ENCODE measurements around the gene CCDC87. TPM values are rescaled to one million over a fixed set of nuclear protein-coding genes. Genes with fewer than 3 reads are reported as not detected.
"Not testable (repeated sequence)": the region's sequence is repeated elsewhere in the genome, so short reads cannot be mapped to it uniquely, and the experiment has no call there.

Gene CCDC87
- total RNA-seq, 1 donor from 2014 or later: 0.31 TPM

DNA sequence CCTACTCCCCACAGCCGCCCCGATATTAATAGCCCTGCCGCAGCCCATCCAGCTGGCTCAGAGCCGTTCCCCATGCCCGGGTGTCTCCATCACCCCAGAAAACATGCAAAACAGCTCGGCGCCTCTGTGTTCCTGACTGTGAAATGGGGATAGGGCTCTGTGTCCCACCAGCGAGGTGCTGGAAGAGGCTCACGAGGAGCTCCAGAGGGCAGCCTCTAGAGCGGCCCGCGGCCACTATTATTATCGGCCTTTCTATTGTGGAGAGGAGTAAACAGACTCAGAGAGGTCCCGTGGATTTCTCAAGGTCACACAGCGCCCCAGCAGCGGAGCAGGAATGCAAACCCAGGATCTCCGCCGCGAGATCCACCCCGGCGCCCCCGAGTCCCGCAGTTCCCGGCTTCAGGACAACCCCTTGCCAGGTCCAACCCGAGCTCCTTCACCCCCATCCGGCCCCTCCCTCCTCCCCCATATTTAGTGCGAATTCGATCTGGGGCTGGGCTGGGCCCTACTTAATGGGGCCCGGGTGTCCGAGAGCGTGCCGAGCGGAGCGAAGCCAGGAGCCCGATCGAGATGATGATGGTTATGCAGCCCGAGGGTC, 46.4 kb downstream of the CCDC87 start, which contains the start of gene ACTN3:
ACTN3 (plus strand) TSS at position 536 of the 598 bp plus-strand sequence; CDS start at position 571, 35 bp downstream.
- H3K4me1 Mint-ChIP-seq: peaks cover 35% of the 10 kb centered on the region
- POLR2A ChIA-PET: interaction anchor here (0.6 to 3.6 kb wide), 22 partner anchors 8 to 688 kb away, joined by 3 to 58 read pairs (median 4); partner anchors contain the start of genes BBS1, DPP3, MRPL11 and PELI3
- no peaks in the 10 kb centered on the region for H3K9me3 Mint-ChIP-seq
- intact Hi-C loops (cut with micrococcal nuclease): loop anchor here (1.0 to 10.0 kb wide), 8 partner anchors 22 to 298 kb away; partner anchors contain the start of genes BBS1, CTSF, DPP3 and RBM14
- CTCF ChIA-PET: interaction anchor here (0.6 to 2.1 kb wide), 3 partner anchors 33 to 154 kb away, joined by 3 to 18 read pairs (median 3); partner anchors contain the start of gene RBM4B
- TF ChIP-seq, protein P1, sequence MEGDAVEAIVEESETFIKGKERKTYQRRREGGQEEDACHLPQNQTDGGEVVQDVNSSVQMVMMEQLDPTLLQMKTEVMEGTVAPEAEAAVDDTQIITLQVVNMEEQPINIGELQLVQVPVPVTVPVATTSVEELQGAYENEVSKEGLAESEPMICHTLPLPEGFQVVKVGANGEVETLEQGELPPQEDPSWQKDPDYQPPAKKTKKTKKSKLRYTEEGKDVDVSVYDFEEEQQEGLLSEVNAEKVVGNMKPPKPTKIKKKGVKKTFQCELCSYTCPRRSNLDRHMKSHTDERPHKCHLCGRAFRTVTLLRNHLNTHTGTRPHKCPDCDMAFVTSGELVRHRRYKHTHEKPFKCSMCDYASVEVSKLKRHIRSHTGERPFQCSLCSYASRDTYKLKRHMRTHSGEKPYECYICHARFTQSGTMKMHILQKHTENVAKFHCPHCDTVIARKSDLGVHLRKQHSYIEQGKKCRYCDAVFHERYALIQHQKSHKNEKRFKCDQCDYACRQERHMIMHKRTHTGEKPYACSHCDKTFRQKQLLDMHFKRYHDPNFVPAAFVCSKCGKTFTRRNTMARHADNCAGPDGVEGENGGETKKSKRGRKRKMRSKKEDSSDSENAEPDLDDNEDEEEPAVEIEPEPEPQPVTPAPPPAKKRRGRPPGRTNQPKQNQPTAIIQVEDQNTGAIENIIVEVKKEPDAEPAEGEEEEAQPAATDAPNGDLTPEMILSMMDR (IDR thresholded peaks at IDR 0.05): no peak
- H3K4me3 Mint-ChIP-seq: peak within 1 kb of the TSS; percentile 77
- peaks cover 19% of the 10 kb centered on the region for H3K36me3 Mint-ChIP-seq (ENCODE audit: low read depth)
- no peak for DNase-seq
- peak within 1 kb of the TSS; percentile 57 for H3K27ac Mint-ChIP-seq
- H3K27me3 Mint-ChIP-seq: no peaks in the 10 kb centered on the region
- peak; percentile 3 for ATAC-seq (ENCODE audit: low read depth)

DNA sequence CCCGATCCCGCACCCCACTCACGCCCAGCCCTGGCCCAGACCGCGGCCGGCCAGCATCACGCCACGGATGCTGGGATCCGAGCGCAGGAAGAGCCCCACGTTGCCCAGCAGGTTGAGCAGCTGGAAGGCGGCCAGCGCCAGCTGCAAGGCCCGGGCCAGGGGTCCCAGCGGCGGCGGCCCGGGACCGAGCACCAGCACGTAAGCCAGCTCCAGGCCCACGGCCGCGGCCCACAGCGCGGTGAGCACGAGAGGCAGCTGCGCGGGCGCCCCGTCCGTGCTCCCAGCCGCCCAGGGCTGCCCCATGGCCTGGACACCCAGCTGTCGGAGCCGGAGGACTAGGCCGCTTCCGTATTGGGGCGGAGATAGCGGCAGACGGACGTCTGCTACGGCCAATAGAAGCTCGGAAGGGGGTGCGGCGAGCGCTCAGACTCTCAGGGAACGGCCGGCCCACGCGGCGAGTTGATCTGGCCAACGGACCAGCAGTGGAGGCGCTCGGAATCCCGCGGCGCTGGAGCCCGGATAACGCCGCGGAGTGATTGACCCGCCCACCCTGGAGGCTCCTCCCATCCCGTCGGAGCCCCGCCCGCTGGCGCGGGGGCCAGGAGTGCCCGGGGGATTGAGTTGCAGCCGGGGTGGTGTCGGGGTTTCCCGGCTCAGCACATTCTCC, 47.0 kb downstream of the CCDC87 start, which contains the start of gene ZDHHC24:
ZDHHC24 (minus strand) TSS at position 348 of the 667 bp plus-strand sequence; CDS start at position 303, 45 bp downstream.
- Mint-ChIP-seq H3K4me1 (peaks cover 35% of the 10 kb centered on the region), H3K9me3 (no peaks in the 10 kb centered on the region), H3K27me3 (no peaks in the 10 kb centered on the region), H3K4me3 (peak within 1 kb of the TSS; percentile 77), H3K27ac (peak within 1 kb of the TSS; percentile 57), H3K36me3 (ENCODE audit: low read depth) (peaks cover 24% of the 10 kb centered on the region)
- ChIA-PET POLR2A (interaction anchor here (0.6 to 3.6 kb wide), 25 partner anchors 8 to 687 kb away, joined by 3 to 58 read pairs (median 4); partner anchors contain the start of genes BBS1, CD248, DPP3 and MRPL11), CTCF (interaction anchor here (0.6 to 2.1 kb wide), 3 partner anchors 34 to 154 kb away, joined by 3 to 18 read pairs (median 3); partner anchors contain the start of gene RBM4B)
- DNase-seq (peak; percentile 86), ATAC-seq (ENCODE audit: low read depth) (peak; percentile 85)
- intact Hi-C loops (cut with micrococcal nuclease): loop anchor here (1.0 to 10.0 kb wide), 8 partner anchors 22 to 299 kb away; partner anchors contain the start of genes BBS1, CTSF, DPP3 and RBM14
- TF ChIP-seq, protein P1 (IDR thresholded peaks at IDR 0.05): no peak

DNA sequence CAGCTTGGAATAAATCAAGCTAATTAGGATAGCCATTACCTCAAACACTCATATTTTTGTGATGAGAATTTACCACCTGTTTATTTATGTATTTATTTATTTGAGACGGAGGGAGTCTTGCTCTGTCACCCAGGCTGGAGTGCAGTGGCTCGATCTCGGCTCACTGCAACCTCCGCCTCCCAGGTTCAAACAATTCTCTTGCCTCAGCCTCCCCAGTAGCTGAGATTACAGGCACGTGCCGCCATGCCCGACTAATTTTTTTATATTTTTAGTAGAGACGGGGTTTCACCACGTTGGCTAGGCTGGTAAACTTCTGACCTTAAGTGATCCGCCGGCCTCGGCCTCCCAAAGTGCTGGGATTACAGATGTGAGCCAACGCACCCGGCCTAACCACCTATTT, 47.9 kb downstream of the CCDC87 start:
- Mint-ChIP-seq H3K36me3 (ENCODE audit: low read depth) (peaks cover 31% of the 10 kb centered on the region), H3K27ac (peak overlapping the region; percentile 57), H3K4me3 (peak overlapping the region; percentile 77), H3K4me1 (peaks cover 35% of the 10 kb centered on the region)
- not testable (repeated sequence) for DNase-seq; H3K9me3 Mint-ChIP-seq; H3K27me3 Mint-ChIP-seq; ATAC-seq (ENCODE audit: low read depth)
- POLR2A ChIA-PET: interaction anchor here (0.6 to 3.6 kb wide), 15 partner anchors 9 to 684 kb away, joined by 3 to 58 read pairs (median 6); partner anchors contain the start of genes BBS1, DPP3, MRPL11 and PELI3
- CTCF ChIA-PET: interaction anchor here (1.9 to 2.1 kb wide), 3 partner anchors 35 to 134 kb away, joined by 4 to 18 read pairs (median 6); partner anchors contain the start of gene RBM4B
- intact Hi-C loops (cut with micrococcal nuclease): loop anchor here (5.0 to 10.0 kb wide), 2 partner anchors 72 to 300 kb away; partner anchors contain the start of genes RBM14 and RCE1

DNA sequence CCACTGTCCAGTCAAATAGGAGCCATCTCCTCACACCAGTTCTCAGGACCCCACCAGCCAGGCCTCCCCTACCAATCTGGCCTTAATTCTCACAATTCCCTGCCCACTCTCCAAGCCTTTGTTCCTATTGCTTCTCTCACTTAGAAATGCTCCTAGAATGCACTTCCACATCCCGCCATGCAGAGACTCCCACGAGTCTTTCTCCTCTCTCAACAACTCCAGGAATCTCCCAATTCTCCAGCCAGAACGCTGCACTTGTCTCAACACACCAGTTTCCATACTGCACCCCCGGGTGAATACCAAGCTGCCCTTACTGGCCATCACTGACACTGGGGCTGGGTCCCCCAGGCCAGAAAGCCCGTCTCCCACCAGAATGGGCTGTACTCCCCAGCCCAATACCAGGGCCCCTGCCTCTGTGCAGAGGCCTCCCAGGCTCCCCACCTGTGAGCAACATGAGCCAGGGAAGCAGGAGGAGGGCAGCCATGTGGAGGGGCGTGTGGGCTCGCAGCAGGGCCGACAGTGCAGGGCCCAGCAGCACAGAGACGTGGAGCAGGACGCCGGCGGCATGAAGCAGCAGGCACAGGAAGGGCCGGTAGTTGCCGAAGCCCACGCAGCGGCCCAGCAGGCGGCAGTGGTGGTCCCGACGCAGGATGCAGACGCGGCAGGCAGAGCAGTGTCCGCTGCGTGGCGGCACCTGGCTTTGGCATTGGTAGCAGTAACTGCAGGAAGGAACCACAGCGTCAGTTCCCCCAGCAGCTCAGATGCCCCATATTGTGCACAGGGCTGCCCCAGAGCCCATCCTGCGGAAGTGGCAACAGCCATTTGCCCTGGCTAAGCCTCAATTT, 49.4 kb downstream of the CCDC87 start:
- ATAC-seq (ENCODE audit: low read depth) (peak; percentile 51), DNase-seq (peak; percentile 59)
- H3K36me3 Mint-ChIP-seq (ENCODE audit: low read depth): peaks cover 39% of the 10 kb centered on the region
- H3K4me1 Mint-ChIP-seq: peaks cover 35% of the 10 kb centered on the region
- intact Hi-C loops (cut with micrococcal nuclease): loop anchor here (1.0 to 10.0 kb wide), 2 partner anchors 135 to 301 kb away; partner anchors contain the start of gene RCE1
- H3K27ac Mint-ChIP-seq: peak overlapping the region; percentile 82
- no peaks in the 10 kb centered on the region for H3K9me3 Mint-ChIP-seq
- POLR2A ChIA-PET: interaction anchor here (0.5 to 1.0 kb wide), 4 partner anchors 73 to 135 kb away, joined by 4 to 6 read pairs (median 4); partner anchors contain the start of genes RBM14, RBM4 and RBM4B
- H3K27me3 Mint-ChIP-seq: no peaks in the 10 kb centered on the region
- TF ChIP-seq, protein P1 (IDR thresholded peaks at IDR 0.05): no peak
- CTCF ChIA-PET: interaction anchor here (0.5 to 1.9 kb wide), 3 partner anchors 36 to 135 kb away, joined by 3 to 6 read pairs (median 4); no protein-coding TSS in a partner anchor
- H3K4me3 Mint-ChIP-seq: peak overlapping the region; percentile 53
